ENCODE results near the gene PRRX2. TPM values are rescaled to one million over a fixed set of nuclear protein-coding genes. Genes with fewer than 3 reads are reported as not detected.

PRRX2 gene
- total and polyA plus RNA-seq, 4 donors, result 0.03 to 0.08 TPM; not detected in 2

GRCh38 chr9:129673602-129674001, 8.2 kb downstream of the PRRX2 start:
- Histone ChIP-seq H3K27ac (ENCODE audit: low read depth in 1 of 2, low read length in 2 of 2) (no peak overlapping the region), H3K4me1 (ENCODE audit: control insufficient read depth in 4 of 4, insufficient read depth in 4 of 4, low read length in 3 of 4) (no peaks in the 10 kb centered on the region), H3K36me3 (ENCODE audit: control insufficient read depth in 4 of 4, insufficient read depth in 3 of 4, low read depth in 1 of 4, low read length in 3 of 4) (no peaks in the 10 kb centered on the region), H3K27me3 (ENCODE audit: control insufficient read depth in 4 of 4, insufficient read depth in 4 of 4, low read length in 3 of 4) (no peaks in the 10 kb centered on the region), H3K9ac (ENCODE audit: low read depth in 1 of 2, low read length in 2 of 2) (no peak overlapping the region), H3K4me3 (ENCODE audit: low read depth in 1 of 3, low read length in 3 of 3) (no peak overlapping the region), H3K9me3 (ENCODE audit: control insufficient read depth in 4 of 4, low read length in 3 of 4) (no peaks in the 10 kb centered on the region)
- 64% methylated on average over 12 of the region's 12 CpGs for WGBS
- no peak for DNase-seq (ENCODE audit: low spot score)
- no peak for TF ChIP-seq EGR1 (IDR thresholded peaks at IDR 0.05; ENCODE audit: low read depth in 2 of 2)
- TF ChIP-seq HNF4A (conservative IDR thresholded peaks at IDR 0.05), result no peak

- no peak overlapping the region for H3K9ac ChIP-seq (ENCODE audit: low read depth in 1 of 2, low read length in 2 of 2)
- H3K4me3 ChIP-seq (ENCODE audit: low read depth in 1 of 3, low read length in 3 of 3), result no peak overlapping the region
- WGBS, result 69% methylated on average over 7 of the region's 7 CpGs
- H3K27ac ChIP-seq (ENCODE audit: low read depth in 1 of 2, low read length in 2 of 2), result no peak overlapping the region
- no peak for TF ChIP-seq CTCF (IDR thresholded peaks at IDR 0.05; ENCODE audit: low read depth, low read length, missing input control)
- TF ChIP-seq, protein P1, sequence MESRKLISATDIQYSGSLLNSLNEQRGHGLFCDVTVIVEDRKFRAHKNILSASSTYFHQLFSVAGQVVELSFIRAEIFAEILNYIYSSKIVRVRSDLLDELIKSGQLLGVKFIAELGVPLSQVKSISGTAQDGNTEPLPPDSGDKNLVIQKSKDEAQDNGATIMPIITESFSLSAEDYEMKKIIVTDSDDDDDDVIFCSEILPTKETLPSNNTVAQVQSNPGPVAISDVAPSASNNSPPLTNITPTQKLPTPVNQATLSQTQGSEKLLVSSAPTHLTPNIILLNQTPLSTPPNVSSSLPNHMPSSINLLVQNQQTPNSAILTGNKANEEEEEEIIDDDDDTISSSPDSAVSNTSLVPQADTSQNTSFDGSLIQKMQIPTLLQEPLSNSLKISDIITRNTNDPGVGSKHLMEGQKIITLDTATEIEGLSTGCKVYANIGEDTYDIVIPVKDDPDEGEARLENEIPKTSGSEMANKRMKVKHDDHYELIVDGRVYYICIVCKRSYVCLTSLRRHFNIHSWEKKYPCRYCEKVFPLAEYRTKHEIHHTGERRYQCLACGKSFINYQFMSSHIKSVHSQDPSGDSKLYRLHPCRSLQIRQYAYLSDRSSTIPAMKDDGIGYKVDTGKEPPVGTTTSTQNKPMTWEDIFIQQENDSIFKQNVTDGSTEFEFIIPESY (IDR thresholded peaks at IDR 0.05), result no peak
- TF ChIP-seq FOXA2 (IDR thresholded peaks at IDR 0.05), result no peak
- TF ChIP-seq TAF1 (conservative IDR thresholded peaks at IDR 0.05), result no peak
- no peak for TF ChIP-seq JUND (IDR thresholded peaks at IDR 0.05)
- no peak for TF ChIP-seq ATF3 (IDR thresholded peaks at IDR 0.05)
- no peak for TF ChIP-seq NR2F2 (IDR thresholded peaks at IDR 0.05)
- no peak for TF ChIP-seq GABPA (IDR thresholded peaks at IDR 0.05 in 1 of 2, conservative IDR thresholded peaks at IDR 0.05 in 1 of 2)
- no peak for TF ChIP-seq YY1 (IDR thresholded peaks at IDR 0.05)
- TF ChIP-seq HNF4A (conservative IDR thresholded peaks at IDR 0.05), result no peak
- no peak for TF ChIP-seq SP1 (IDR thresholded peaks at IDR 0.05)
- no peak for TF ChIP-seq HNF4G (IDR thresholded peaks at IDR 0.05)
- no peaks in the 10 kb centered on the region for H3K9me3 ChIP-seq (ENCODE audit: control insufficient read depth in 4 of 4, low read length in 3 of 4)
- no peak for DNase-seq (ENCODE audit: low spot score)
- H3K4me1 ChIP-seq (ENCODE audit: control insufficient read depth in 4 of 4, insufficient read depth in 4 of 4, low read length in 3 of 4), result no peaks in the 10 kb centered on the region
- no peaks in the 10 kb centered on the region for H3K36me3 ChIP-seq (ENCODE audit: control insufficient read depth in 4 of 4, insufficient read depth in 3 of 4, low read depth in 1 of 4, low read length in 3 of 4)
- no peaks in the 10 kb centered on the region for H3K27me3 ChIP-seq (ENCODE audit: control insufficient read depth in 4 of 4, insufficient read depth in 4 of 4, low read length in 3 of 4)
These were observed 8.8 kb downstream of the PRRX2 start for GRCh38 chr9:129674229-129674628.

GRCh38 chr9:129675620-129676019, 10.2 kb downstream of the PRRX2 start:
- Histone ChIP-seq H3K4me3 (ENCODE audit: low read depth in 1 of 3, low read length in 3 of 3) (no peak overlapping the region), H3K27ac (ENCODE audit: low read depth in 1 of 2, low read length in 2 of 2) (no peak overlapping the region), H3K36me3 (ENCODE audit: control insufficient read depth in 4 of 4, insufficient read depth in 3 of 4, low read depth in 1 of 4, low read length in 3 of 4) (no peaks in the 10 kb centered on the region), H3K9me3 (ENCODE audit: control insufficient read depth in 4 of 4, low read length in 3 of 4) (no peaks in the 10 kb centered on the region), H3K9ac (ENCODE audit: low read depth in 1 of 2, low read length in 2 of 2) (no peak overlapping the region), H3K27me3 (ENCODE audit: control insufficient read depth in 4 of 4, insufficient read depth in 4 of 4, low read length in 3 of 4) (no peaks in the 10 kb centered on the region), H3K4me1 (ENCODE audit: control insufficient read depth in 4 of 4, insufficient read depth in 4 of 4, low read length in 3 of 4) (no peaks in the 10 kb centered on the region)
- WGBS, result 80% methylated on average over 27 of the region's 27 CpGs
- DNase-seq (ENCODE audit: low spot score), result no peak
- no peak for TF ChIP-seq GABPA (IDR thresholded peaks at IDR 0.05 in 1 of 2, conservative IDR thresholded peaks at IDR 0.05 in 1 of 2)

All from liver (tissue), 9 donors.